HEK293 (cell line): Measurements from ENCODE around the gene TNFRSF18.

ENCODE experiments used
- CTCF ChIA-PET: fragments of 350-600 bp; formaldehyde crosslinking; extraction: SDS; loops from one replicate; lab custom pipeline; 2021; ENCODE audit warnings: antibody characterized with exemption; lab: Yijun Ruan, JAX
- POLR2A ChIA-PET: fragments of 300-600 bp; formaldehyde crosslinking; extraction: SDS; loops from one replicate; lab custom pipeline; 2020; ENCODE audit warnings: antibody characterized with exemption, inconsistent platforms; lab: Yijun Ruan, JAX
- H3K27ac ChIP-seq: fragments of 200-500 bp; sonication (Bioruptor generic); 2 replicates; pipeline ENCODE4 v1.5.1; 2014; ENCODE audit warnings: low read depth, low read length, control low read depth, inconsistent platforms; ENCODE audit errors: extremely low read depth
- H3K36me3 ChIP-seq, 2 experiments: fragments of 200-500 bp in 1 of 2; sonication (Bioruptor generic) in 1 of 2; 1 replicate in 1 of 2; 2 replicates in 1 of 2; pipeline ENCODE4 v1.5.1; 2014 to 2017; ENCODE audit warnings: inconsistent platforms in 2 of 2, low read length in 2 of 2; ENCODE audit not compliant: control insufficient read depth in 2 of 2, insufficient read depth in 1 of 2
- H3K4me1 ChIP-seq: fragments of 200-500 bp; sonication (Bioruptor generic); 2 replicates; pipeline ENCODE4 v1.5.1; 2014; ENCODE audit warnings: mild to moderate bottlenecking, low read length, inconsistent platforms; ENCODE audit not compliant: control insufficient read depth, insufficient read depth
- H3K4me3 ChIP-seq: 2 replicates; pipeline ENCODE4 v1.5.1; 2011; ENCODE audit warnings: low read depth, mild to moderate bottlenecking, control low read depth, low read length, moderate library complexity
- H3K9me3 ChIP-seq: fragments of 200-500 bp; sonication (Bioruptor generic); 2 replicates; pipeline ENCODE4 v1.5.1; 2014; ENCODE audit warnings: low read depth, low read length, inconsistent platforms; ENCODE audit not compliant: control insufficient read depth, insufficient read depth
- CTCF ChIP-seq: fragments of 450-650 bp; formaldehyde crosslinking; IDR thresholded peaks from 2 replicates; pipeline ENCODE4 v1.5.1; 2016; ENCODE audit warnings: missing biosample characterization, missing genetic modification characterization
- GFI1B ChIP-seq: fragments of 450-650 bp; formaldehyde crosslinking; IDR thresholded peaks from 2 replicates; pipeline ENCODE4 v1.5.1; 2016; ENCODE audit warnings: missing biosample characterization, missing genetic modification characterization
- GLI2 ChIP-seq: fragments of 450-650 bp; formaldehyde crosslinking; IDR thresholded peaks from 2 replicates; pipeline ENCODE4; 2017; ENCODE audit warnings: missing biosample characterization, missing genetic modification characterization, low read depth, borderline replicate concordance
- HOXC10 ChIP-seq: sonication (generic); formaldehyde crosslinking; IDR thresholded peaks from 2 replicates; pipeline ENCODE4 v1.8.1; 2023; ENCODE audit warnings: mild to moderate bottlenecking, missing genetic modification reagents
- KLF1 ChIP-seq: fragments of 450-650 bp; formaldehyde crosslinking; IDR thresholded peaks from 2 replicates; pipeline ENCODE4 v1.5.1; 2016; ENCODE audit warnings: missing biosample characterization, missing genetic modification characterization
- PRDM1 ChIP-seq: fragments of 450-650 bp; formaldehyde crosslinking; IDR thresholded peaks from 2 replicates; pipeline ENCODE4; 2016; ENCODE audit warnings: missing biosample characterization, missing genetic modification characterization
- SALL2 ChIP-seq: fragments of 450-650 bp; formaldehyde crosslinking; IDR thresholded peaks from 2 replicates; pipeline ENCODE4 v1.5.0; 2017; ENCODE audit warnings: missing biosample characterization, mild to moderate bottlenecking, missing genetic modification characterization, borderline replicate concordance
- SETDB1 ChIP-seq: IDR thresholded peaks from one replicate; pipeline ENCODE4 v1.6.1; 2017; ENCODE audit warnings: mild to moderate bottlenecking, low read length, moderate library complexity, mixed read lengths; ENCODE audit not compliant: insufficient read length
- ZBTB17 ChIP-seq: fragments of 450-650 bp; formaldehyde crosslinking; IDR thresholded peaks from 2 replicates; pipeline ENCODE4 v1.5.1; 2016; ENCODE audit warnings: missing biosample characterization, missing genetic modification characterization
- ZBTB8A ChIP-seq: fragments of 450-650 bp; formaldehyde crosslinking; IDR thresholded peaks from 2 replicates; pipeline ENCODE4 v1.5.1; 2016; ENCODE audit warnings: missing biosample characterization, missing genetic modification characterization
- ZNF169 ChIP-seq: fragments of 450-650 bp; formaldehyde crosslinking; IDR thresholded peaks from 2 replicates; pipeline ENCODE4 v1.5.1; 2016; ENCODE audit warnings: missing biosample characterization, missing genetic modification characterization
- ZNF223 ChIP-seq: fragments of 450-650 bp; formaldehyde crosslinking; IDR thresholded peaks from 2 replicates; pipeline ENCODE4 v1.5.1; 2016; ENCODE audit warnings: missing biosample characterization, missing genetic modification characterization
- ZNF362 ChIP-seq: fragments of 450-650 bp; formaldehyde crosslinking; IDR thresholded peaks from 2 replicates; pipeline ENCODE4 v1.5.1; 2016; ENCODE audit warnings: missing biosample characterization, missing genetic modification characterization
- ZNF426 ChIP-seq: fragments of 450-650 bp; formaldehyde crosslinking; IDR thresholded peaks from 2 replicates; pipeline ENCODE4 v1.5.1; 2017; ENCODE audit warnings: missing biosample characterization, missing genetic modification characterization, mild to moderate bottlenecking, inconsistent platforms, moderate library complexity
- ZNF473 ChIP-seq: fragments of 450-650 bp; formaldehyde crosslinking; IDR thresholded peaks from 2 replicates; pipeline ENCODE4 v1.5.1; 2017; ENCODE audit warnings: missing biosample characterization, missing genetic modification characterization
- ZNF530 ChIP-seq: fragments of 450-650 bp; formaldehyde crosslinking; IDR thresholded peaks from 2 replicates; pipeline ENCODE4 v1.5.1; 2016; ENCODE audit warnings: low read depth, missing biosample characterization, missing genetic modification characterization
- TF ChIP-seq, protein P1 (sequence below): fragments of 450-650 bp; formaldehyde crosslinking; IDR thresholded peaks from 2 replicates; pipeline ENCODE4 v1.5.1; 2016; ENCODE audit warnings: missing biosample characterization, missing genetic modification characterization
- TF ChIP-seq, protein P2 (sequence below): fragments of 450-650 bp; formaldehyde crosslinking; IDR thresholded peaks from 2 replicates; pipeline ENCODE4 v1.5.1; 2016; ENCODE audit warnings: missing biosample characterization, missing genetic modification characterization
- TF ChIP-seq, protein P3 (sequence below): fragments of 450-650 bp; formaldehyde crosslinking; IDR thresholded peaks from 2 replicates; pipeline ENCODE4 v1.5.1; 2016; ENCODE audit warnings: missing biosample characterization, missing genetic modification characterization

Gene TNFRSF18

GRCh38 chr1:1173793-1174415 lies 32.5 kb downstream of the TNFRSF18 start, which contains the start of gene TTLL10:
TTLL10 (plus strand) TSS chr1:1173880; CDS start chr1:1179216, 5,336 bp downstream.
- ChIA-PET POLR2A (no interaction called here), CTCF (interaction anchor here (0.7 kb wide), 1 partner anchor 194 kb away, joined by 3 read pairs; no protein-coding TSS in a partner anchor)
- Histone ChIP-seq H3K27ac (no peak within 1 kb of the TSS), H3K4me3 (no peak within 1 kb of the TSS), H3K9me3 (no peaks in the 10 kb centered on the region), H3K36me3 (no peaks in the 10 kb centered on the region), H3K4me1 (no peaks in the 10 kb centered on the region)
- no peak for TF ChIP-seq ZNF473 (tag by site-specific recombination)
- no peak for TF ChIP-seq KLF1
- no peak for TF ChIP-seq GLI2 (tag by site-specific recombination)
- TF ChIP-seq, protein P1, sequence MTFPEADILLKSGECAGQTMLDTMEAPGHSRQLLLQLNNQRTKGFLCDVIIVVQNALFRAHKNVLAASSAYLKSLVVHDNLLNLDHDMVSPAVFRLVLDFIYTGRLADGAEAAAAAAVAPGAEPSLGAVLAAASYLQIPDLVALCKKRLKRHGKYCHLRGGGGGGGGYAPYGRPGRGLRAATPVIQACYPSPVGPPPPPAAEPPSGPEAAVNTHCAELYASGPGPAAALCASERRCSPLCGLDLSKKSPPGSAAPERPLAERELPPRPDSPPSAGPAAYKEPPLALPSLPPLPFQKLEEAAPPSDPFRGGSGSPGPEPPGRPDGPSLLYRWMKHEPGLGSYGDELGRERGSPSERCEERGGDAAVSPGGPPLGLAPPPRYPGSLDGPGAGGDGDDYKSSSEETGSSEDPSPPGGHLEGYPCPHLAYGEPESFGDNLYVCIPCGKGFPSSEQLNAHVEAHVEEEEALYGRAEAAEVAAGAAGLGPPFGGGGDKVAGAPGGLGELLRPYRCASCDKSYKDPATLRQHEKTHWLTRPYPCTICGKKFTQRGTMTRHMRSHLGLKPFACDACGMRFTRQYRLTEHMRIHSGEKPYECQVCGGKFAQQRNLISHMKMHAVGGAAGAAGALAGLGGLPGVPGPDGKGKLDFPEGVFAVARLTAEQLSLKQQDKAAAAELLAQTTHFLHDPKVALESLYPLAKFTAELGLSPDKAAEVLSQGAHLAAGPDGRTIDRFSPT (tag by site-specific recombination), result no peak
- no peak for TF ChIP-seq ZBTB17
- no peak for TF ChIP-seq SALL2 (tag by site-specific recombination)
- TF ChIP-seq ZNF169 (tag by site-specific recombination), result no peak
- TF ChIP-seq HOXC10 (CRISPR knock-in tag), result no peak
- no peak for TF ChIP-seq ZNF223
- TF ChIP-seq SETDB1, result no peak
- TF ChIP-seq, protein P2, sequence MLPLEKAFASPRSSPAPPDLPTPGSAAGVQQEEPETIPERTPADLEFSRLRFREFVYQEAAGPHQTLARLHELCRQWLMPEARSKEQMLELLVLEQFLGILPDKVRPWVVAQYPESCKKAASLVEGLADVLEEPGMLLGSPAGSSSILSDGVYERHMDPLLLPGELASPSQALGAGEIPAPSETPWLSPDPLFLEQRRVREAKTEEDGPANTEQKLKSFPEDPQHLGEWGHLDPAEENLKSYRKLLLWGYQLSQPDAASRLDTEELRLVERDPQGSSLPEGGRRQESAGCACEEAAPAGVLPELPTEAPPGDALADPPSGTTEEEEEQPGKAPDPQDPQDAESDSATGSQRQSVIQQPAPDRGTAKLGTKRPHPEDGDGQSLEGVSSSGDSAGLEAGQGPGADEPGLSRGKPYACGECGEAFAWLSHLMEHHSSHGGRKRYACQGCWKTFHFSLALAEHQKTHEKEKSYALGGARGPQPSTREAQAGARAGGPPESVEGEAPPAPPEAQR (tag by site-specific recombination), result no peak
- no peak for TF ChIP-seq ZBTB8A
- TF ChIP-seq GFI1B (tag by site-specific recombination), result no peak
- no peak for TF ChIP-seq PRDM1 (tag by site-specific recombination)
- TF ChIP-seq ZNF362 (tag by site-specific recombination), result no peak
- no peak for TF ChIP-seq ZNF530 (tag by site-specific recombination)
- no peak for TF ChIP-seq CTCF
- TF ChIP-seq, protein P3, sequence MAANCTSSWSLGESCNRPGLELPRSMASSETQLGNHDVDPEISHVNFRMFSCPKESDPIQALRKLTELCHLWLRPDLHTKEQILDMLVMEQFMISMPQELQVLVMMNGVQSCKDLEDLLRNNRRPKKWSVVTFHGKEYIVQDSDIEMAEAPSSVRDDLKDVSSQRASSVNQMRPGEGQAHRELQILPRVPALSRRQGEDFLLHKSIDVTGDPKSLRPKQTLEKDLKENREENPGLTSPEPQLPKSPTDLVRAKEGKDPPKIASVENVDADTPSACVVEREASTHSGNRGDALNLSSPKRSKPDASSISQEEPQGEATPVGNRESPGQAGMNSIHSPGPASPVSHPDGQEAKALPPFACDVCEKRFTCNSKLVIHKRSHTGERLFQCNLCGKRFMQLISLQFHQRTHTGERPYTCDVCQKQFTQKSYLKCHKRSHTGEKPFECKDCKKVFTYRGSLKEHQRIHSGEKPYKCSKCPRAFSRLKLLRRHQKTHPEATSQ, result no peak
- no peak for TF ChIP-seq ZNF426 (tag by site-specific recombination)
- TF ChIP-seq, all 188 proteins: peak for 0
